Fibroblast of pulmonary artery (primary cell): Measurements from ENCODE around the gene UBE3A.
"Not testable (repeated sequence)": the region's sequence is repeated elsewhere in the genome, so short reads cannot be mapped to it uniquely, and the experiment has no call there.

ENCODE experiments used
- DNase-seq: peaks from one replicate; pipeline ENCODE4 v3.0.0-alpha.2; 2010; ENCODE audit warnings: low read depth
- H3K4me3 ChIP-seq: replicated peaks from 2 replicates; pipeline ENCODE4 v1.5.1; 2011; ENCODE audit warnings: low read depth, mild to moderate bottlenecking, control low read depth, low read length, moderate library complexity
- CTCF ChIP-seq: IDR thresholded peaks from 2 replicates; pipeline ENCODE4 v1.5.1; 2011; ENCODE audit warnings: mild to moderate bottlenecking, control low read depth, low read length, inconsistent platforms; ENCODE audit errors: missing control alignments

Gene UBE3A

GRCh38 chr15:25456196-25456595 is 17.4 kb upstream of the UBE3A start:
- no peak for TF ChIP-seq CTCF
- no peak overlapping the region for H3K4me3 ChIP-seq

GRCh38 chr15:25455226-25455625 is 16.4 kb upstream of the UBE3A start:
- TF ChIP-seq CTCF = no peak

More at GRCh38 chr15:25456196-25456595, 17.4 kb upstream of the UBE3A start:
- DNase-seq = no peak

GRCh38 chr15:25454771-25455170 is 15.9 kb upstream of the UBE3A start:
- no peak for TF ChIP-seq CTCF
- no peak for DNase-seq
- H3K4me3 ChIP-seq = no peak overlapping the region

More at GRCh38 chr15:25455226-25455625, 16.4 kb upstream of the UBE3A start:
- DNase-seq = no peak
- no peak overlapping the region for H3K4me3 ChIP-seq

- not testable (repeated sequence) for DNase-seq, H3K4me3 ChIP-seq
Observed at GRCh38 chr15:25453246-25453645, 14.4 kb upstream of the UBE3A start.

- no peak for TF ChIP-seq CTCF
Observed at GRCh38 chr15:25451501-25451900, 12.7 kb upstream of the UBE3A start.

GRCh38 chr15:25450163-25450562 is 11.3 kb upstream of the UBE3A start:
- no peak overlapping the region for H3K4me3 ChIP-seq
- no peak for DNase-seq
- no peak for TF ChIP-seq CTCF

More at GRCh38 chr15:25451501-25451900, 12.7 kb upstream of the UBE3A start:
- no peak for DNase-seq
- H3K4me3 ChIP-seq = no peak overlapping the region

GRCh38 chr15:25446076-25446475 is 7.3 kb upstream of the UBE3A start:
- no peak for DNase-seq
- TF ChIP-seq CTCF = no peak
- no peak overlapping the region for H3K4me3 ChIP-seq
